HG03135 (cell line): ENCODE results near the gene CHRNA5.

Experiments used
- ATAC-seq: cut with Tn5 transposase; IDR thresholded peaks from one replicate; pipeline ENCODE4 v1.9.1; 2021; ENCODE audit warnings: mild to moderate bottlenecking, moderate library complexity; ENCODE audit not compliant: unreplicated experiment

The CHRNA5 gene

GRCh38 chr15:78619022-78619950 lies 54.0 kb downstream of the CHRNA5 start:
- ATAC-seq: no peak

- no peak for ATAC-seq
Observed at GRCh38 chr15:78620021-78620526, 54.8 kb downstream of the CHRNA5 start.

GRCh38 chr15:78620527-78621421 lies 55.5 kb downstream of the CHRNA5 start, which contains the start of gene CHRNA3:
CHRNA3 (minus strand) TSS chr15:78620996; CDS start chr15:78620794, 202 bp downstream.
- ATAC-seq: no peak

GRCh38 chr15:78621810-78622402 lies 56.6 kb downstream of the CHRNA5 start:
- ATAC-seq: no peak

DNA sequence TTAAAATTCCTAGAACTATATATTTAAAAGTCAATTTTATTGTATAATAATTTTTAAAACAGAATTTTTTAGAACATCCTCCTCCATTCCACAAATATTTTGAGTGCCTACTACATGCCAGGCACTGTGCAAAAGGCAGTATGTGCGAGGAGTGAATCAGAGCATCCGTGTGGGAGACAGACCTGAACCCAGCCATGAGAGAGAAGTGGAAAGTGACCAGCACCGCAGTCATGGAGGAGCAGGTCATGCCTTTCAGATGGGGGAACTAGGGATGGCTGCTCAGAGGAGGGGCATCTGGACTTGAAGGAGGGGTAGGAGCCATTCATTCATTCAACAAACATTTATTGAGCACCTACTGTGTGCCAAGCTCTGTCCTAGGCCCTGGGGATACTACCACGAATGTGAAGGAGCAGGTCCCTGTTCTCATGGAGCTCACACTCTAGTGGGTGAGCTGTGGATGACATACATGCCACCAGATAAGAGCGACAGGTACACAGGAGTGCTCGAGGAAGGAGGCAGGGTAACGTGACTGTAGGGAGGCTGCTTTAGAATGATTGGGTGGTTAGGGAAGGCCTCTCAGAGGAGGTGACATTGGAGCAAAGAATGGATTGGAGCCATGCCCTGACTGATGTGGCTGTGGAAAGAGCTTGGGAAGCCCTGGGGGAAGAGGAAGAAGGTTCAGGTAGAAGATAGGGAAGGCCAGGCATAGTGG lies 58.6 kb downstream of the CHRNA5 start:
- no peak for ATAC-seq

- no peak for ATAC-seq
Observed at GRCh38 chr15:78624651-78625590, 59.6 kb downstream of the CHRNA5 start.

- no peak for ATAC-seq
Observed at GRCh38 chr15:78625606-78626280, 60.4 kb downstream of the CHRNA5 start.

DNA sequence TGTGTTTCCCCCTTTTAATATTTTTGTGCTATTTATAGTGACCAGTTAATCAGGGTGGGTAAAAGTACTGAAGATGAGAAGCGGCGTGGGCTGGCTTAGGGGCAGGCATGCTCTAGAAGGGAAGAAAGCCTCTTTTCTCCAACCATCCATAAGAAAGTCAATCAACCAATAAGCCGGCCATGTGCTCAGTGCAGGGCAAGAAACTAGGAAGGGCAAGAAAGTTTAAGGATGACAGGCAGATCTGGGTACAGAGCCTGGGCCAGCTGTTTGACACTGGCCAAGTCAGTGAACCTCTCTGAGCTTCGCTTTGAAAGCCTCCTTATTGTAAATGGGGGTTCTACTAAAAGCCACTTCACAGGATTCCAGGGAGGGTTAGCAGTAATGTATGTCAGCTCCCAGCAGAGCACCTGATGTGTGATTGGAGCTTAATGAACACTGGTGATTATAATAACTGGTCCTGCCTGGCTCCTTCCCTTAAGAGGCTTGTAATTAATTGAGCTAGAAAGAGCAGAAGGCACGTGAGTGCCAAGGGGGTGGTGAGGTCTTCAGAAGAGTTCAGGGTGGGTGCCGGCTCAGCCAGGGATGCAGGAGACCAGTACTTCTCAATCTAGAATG lies 61.2 kb downstream of the CHRNA5 start:
- no peak for ATAC-seq

GRCh38 chr15:78627348-78627747 lies 62.0 kb downstream of the CHRNA5 start:
- no peak for ATAC-seq

DNA sequence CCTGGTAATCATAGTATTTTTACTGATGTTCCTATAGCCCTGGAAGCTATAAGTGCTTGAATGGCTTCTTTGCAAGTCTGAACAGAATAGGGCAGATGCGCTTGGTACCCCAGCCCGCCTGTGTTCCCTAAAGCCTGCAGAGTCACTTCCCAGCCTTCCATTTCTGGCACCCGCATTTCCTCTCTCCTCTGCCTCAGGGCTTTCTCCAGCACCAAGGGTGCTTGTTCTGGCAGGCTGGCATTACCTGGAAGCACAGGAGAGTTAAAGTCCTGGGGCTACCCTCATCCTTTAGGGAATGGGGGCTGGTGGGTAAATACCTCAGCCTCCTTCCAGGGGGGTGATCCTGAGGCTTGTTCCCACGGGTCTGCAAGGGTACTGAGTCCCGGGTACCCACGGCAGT lies 62.9 kb downstream of the CHRNA5 start:
- ATAC-seq: no peak

DNA sequence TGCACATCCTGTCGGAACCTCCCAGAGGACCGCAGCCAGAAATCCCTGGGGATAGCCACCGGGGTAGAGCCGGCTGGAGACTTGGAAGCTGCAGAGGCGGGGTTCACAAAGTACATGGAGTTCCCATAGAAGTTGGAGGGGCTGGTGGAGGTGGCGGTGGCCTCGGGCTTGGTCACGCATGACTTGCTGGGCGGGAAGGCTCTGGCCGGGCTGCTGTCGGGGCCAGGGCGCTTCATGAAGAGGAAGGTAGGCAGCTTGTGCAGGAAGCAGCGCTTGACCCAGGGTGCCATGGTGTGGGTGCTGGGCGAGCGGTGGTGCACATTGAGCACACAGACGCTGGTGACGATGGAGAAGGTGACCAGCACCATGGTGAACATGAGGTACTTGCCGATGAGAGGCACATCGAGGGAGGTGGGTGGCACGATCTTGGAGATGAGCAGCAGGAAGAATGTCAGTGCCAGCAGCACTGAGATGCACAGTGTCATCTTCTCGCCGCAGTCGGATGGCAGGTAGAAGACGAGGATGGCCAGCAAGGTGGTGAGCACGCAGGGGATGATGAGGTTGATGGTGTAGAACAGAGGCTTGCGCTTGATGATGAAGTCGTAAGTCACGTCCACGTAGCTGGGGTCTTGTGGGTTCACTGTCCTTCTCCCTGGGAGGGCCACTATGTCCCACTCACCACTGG lies 63.9 kb downstream of the CHRNA5 start:
- no peak for ATAC-seq

- no peak for ATAC-seq
Observed at GRCh38 chr15:78629716-78630065, 64.4 kb downstream of the CHRNA5 start.

GRCh38 chr15:78630886-78631633 lies 65.7 kb downstream of the CHRNA5 start:
- no peak for ATAC-seq

DNA sequence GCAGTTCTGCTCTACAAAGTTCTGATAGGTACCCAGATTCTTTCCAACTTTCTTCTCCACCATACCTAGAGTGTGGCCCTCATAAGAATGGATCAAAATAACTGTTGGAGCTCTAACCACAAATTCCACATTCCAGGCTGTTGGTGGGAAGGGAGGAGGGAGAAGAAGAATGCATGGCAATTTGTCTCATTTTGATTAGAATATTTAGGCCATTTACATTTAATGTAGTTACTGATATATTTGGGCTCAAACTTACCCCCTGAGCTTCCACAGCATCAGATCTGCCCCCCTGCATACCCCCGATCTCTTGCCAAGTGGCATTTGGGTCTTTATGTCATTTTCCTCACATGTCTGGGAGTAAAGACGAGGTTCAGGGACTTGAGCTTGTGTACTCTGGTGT lies 68.0 kb downstream of the CHRNA5 start:
- ATAC-seq: no peak

DNA sequence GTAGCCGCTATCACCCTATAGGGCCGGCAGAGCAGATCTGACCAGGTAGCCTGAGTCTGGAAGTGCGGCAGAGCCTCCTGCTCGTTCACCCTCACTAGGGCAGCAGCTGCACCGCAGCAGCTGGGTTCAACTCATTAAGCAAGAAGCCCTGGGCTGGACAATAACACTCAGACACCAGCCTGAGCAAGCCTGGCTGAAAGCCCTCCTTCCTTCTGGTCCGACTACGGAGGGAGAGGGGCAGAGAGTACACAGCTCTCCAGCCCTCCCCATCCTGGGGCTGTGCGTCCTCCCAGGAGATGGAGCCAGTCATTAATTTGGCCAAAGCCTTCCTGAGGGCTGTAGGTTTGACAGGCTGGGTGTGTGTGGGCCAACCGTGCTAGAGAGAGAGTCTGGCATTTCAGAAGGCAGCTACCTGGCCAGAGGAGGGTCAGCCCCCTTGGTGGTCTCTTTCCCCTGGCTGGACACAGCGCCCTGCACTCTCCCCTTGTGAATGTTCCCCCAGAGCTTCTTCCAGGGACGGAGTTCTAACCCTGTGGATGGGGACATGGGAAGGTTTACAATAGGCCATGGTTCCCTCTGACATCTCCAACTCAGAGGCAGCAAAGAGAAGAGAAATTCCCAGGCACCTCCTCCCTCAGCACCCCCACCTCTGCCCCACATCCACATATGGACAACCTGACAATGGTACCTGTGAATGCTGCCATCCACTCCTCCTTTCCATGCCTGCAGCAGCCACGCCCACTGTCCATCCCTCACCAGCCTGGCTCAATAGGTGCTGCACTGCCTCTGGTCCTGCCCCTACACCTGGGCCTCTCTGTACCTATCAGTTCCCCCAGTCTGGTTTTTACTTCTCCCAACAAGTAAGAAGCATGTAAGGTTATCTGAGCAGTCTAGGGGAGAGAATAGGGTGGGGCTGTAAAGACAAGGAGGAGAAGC lies 69.2 kb downstream of the CHRNA5 start:
- ATAC-seq: no peak

DNA sequence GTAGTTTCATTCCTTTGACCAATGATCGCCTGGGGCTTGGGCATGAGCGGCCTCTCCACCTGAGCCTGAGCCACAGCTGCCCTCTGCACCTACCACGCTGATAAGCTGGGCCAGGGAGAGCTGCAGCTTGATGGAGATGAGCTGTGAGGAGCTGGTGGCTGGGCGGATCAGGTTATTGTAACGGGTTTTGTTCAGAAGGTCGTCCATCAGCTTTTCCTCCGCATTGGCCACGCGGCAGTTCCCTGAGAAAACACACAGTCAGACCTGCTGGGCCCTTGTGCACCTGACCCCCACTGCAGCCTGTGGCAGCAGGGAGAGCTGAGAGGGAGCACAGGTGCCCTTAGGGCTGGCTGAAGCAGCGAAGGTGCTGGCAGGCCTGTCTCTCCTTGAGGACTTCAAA lies 70.0 kb downstream of the CHRNA5 start:
- ATAC-seq: no peak
